KOPT-K1 (cell line): ENCODE results near the gene JMJD7.
A peak's percentile ranks its signal among the peaks of the same experiment; 100 is the strongest.

Experiments
- H3K27ac ChIP-seq: fragments of 200-600 bp; sonication (generic); 2 replicates; pipeline ENCODE4 v1.5.1; 2016; ENCODE audit warnings: antibody characterized with exemption, mild to moderate bottlenecking, low read depth, low read length; ENCODE audit not compliant: poor library complexity, severe bottlenecking
- H3K36me3 ChIP-seq: fragments of 200-600 bp; sonication (generic); 2 replicates; pipeline ENCODE4 v1.5.1; 2017; ENCODE audit warnings: antibody characterized with exemption, mild to moderate bottlenecking, low read length, moderate library complexity; ENCODE audit not compliant: insufficient read depth
- H3K9me3 ChIP-seq: fragments of 200-600 bp; sonication (generic); 2 replicates; pipeline ENCODE4 v1.5.1; 2017; ENCODE audit warnings: antibody characterized with exemption, low read length, mild to moderate bottlenecking; ENCODE audit not compliant: insufficient read depth, poor library complexity, severe bottlenecking

Gene JMJD7

DNA sequence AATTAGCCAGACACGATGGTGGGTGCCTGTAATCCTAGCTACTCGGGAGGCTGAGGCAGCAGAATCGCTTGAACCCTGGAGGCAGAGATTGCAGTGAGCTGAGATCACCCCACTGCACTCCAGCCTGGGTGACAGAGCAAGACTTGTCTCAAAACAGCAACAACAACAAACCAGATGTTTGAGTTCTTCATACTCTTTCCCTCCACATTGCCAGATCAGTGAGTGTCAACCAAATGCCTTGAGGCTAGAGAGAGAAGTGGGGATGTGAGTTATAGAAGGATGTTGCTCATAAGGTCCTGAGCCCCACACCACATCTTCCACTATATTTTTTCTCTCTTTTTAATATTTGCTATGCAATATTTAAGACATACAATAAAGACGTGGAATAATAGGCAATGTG, 33.8 kb upstream of the JMJD7 start:
- Histone ChIP-seq H3K36me3 (no peaks in the 10 kb centered on the region), H3K9me3 (no peaks in the 10 kb centered on the region), H3K27ac (no peak overlapping the region)

- peak overlapping the region; percentile 38 for H3K27ac ChIP-seq
Observed at GRCh38 chr15:41795996-41796856, 31.7 kb upstream of the JMJD7 start.

DNA sequence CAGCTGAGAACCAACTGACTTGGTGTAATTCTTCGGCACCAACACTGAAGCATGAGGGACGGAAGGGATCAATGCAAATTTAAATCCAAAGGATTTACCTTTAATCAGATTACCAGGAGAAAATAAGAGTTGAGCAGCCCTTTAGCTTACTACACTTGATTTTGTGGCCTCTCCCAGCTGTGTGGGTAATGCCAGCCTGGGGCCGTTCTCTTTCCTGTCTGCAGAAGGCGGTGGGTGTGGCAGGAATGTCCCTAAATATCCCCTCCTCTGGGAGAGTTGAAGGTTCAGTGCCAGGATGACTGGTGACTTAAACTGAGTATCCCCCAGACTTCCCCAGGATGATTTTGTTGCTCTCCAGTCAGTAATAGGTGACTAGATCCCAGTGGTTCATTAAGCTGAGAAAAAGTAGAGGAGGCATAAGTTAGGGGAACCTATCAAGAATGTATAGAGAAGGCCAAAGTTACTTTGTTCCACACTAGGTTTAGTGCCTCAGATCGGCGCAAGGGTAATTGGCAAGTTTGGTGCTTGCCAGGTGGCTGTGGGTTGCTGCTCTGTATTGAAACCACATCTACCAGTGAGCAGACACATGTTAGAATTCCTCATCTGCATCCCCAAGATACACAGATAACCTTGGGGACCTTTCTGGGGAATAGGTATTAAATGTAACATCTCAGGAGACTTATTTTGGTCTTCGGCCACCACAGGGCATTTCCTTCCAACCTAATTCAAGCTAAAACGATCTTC, 30.5 kb upstream of the JMJD7 start:
- no peaks in the 10 kb centered on the region for H3K9me3 ChIP-seq
- H3K27ac ChIP-seq = peak overlapping the region; percentile 15

More at GRCh38 chr15:41795996-41796856, 31.7 kb upstream of the JMJD7 start:
- Histone ChIP-seq H3K9me3 (no peaks in the 10 kb centered on the region), H3K36me3 (peaks cover 15% of the 10 kb centered on the region; the same call in 1 of the 2 replicates)

GRCh38 chr15:41798607-41799487, 29.0 kb upstream of the JMJD7 start:
- H3K36me3 ChIP-seq = peaks cover 22% of the 10 kb centered on the region; the same call in 1 of the 2 replicates
- H3K9me3 ChIP-seq = no peaks in the 10 kb centered on the region
- no peak overlapping the region for H3K27ac ChIP-seq

More for the DNA sequence above, 30.5 kb upstream of the JMJD7 start:
- peaks cover 22% of the 10 kb centered on the region; the same call in 1 of the 2 replicates for H3K36me3 ChIP-seq

DNA sequence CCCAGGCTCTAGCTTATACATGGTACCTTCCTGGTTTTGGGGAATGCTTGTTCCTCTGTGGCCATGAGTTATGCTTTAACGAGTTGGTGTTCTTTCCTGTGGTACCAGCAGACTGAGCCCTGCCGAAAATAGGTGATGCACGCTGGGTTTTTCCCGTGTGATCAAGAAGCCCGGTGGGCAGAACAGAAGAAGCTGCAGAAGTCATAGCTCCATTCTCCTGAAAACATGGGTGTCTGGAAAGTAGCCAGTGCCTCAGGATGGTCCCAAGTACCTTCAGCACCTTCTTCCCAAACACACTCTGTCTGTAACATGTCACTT, 28.4 kb upstream of the JMJD7 start:
- H3K27ac ChIP-seq = no peak overlapping the region
- H3K36me3 ChIP-seq = peaks cover 22% of the 10 kb centered on the region; the same call in 1 of the 2 replicates
- no peaks in the 10 kb centered on the region for H3K9me3 ChIP-seq

- Histone ChIP-seq H3K27ac (no peak overlapping the region), H3K9me3 (no peaks in the 10 kb centered on the region), H3K36me3 (peaks cover 22% of the 10 kb centered on the region; the same call in 1 of the 2 replicates)
Observed at GRCh38 chr15:41801185-41801584, 26.7 kb upstream of the JMJD7 start.

DNA sequence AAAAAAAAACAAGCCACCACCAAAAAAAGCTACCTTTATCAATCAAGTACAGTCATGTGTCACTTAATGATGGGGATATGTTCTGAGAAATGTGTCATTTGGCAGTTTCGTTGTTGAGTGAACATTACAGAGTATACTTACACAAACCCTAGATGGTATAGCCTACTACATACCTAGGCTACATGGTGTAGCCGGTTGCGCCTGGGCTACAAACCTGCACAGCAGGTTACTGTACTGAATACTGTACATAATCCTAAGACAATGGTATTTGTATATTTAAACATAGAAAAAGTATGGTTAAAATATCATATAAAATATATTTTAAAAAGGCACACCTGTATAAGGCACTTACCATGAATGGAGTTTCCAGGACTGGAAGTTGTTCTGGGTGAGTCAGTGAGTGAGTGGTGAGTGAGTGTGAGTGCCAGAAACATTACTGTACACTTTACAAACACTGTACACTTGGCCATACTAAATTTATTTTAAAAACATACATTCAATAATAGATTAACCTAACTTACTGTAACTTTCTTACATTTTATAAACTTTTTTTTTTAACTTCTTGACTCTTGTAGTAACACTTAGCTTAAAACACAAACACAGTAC, 25.9 kb upstream of the JMJD7 start:
- no peak overlapping the region for H3K27ac ChIP-seq
- no peaks in the 10 kb centered on the region for H3K9me3 ChIP-seq
- peaks cover 22% of the 10 kb centered on the region; the same call in 1 of the 2 replicates for H3K36me3 ChIP-seq

DNA sequence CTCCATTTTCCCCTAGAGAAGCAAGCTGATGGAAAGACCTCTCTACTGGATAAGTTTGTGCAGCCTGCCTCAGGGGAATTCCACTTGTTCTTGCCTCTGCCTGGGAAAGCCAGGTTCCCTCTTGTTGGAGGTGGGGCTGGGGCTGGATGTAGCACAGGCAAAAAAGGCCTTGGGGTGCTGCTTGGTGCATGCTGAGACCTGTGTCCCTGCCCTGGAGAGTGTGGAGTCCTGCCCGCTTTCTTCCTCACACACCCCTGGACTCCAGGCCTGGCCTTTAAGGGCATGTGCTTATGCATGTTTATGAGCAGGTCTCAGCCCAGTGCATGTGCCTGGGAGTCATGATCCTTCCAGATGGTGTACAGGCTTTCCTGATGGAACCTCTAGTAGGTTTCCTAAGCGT, 23.5 kb upstream of the JMJD7 start:
- peaks cover 22% of the 10 kb centered on the region; the same call in 1 of the 2 replicates for H3K36me3 ChIP-seq

GRCh38 chr15:41804916-41805666, 22.8 kb upstream of the JMJD7 start:
- peaks cover 18% of the 10 kb centered on the region; the same call in 1 of the 2 replicates for H3K36me3 ChIP-seq
- no peaks in the 10 kb centered on the region for H3K9me3 ChIP-seq
- no peak overlapping the region for H3K27ac ChIP-seq

More for the DNA sequence above, 23.5 kb upstream of the JMJD7 start:
- H3K27ac ChIP-seq = no peak overlapping the region
- H3K9me3 ChIP-seq = no peaks in the 10 kb centered on the region

GRCh38 chr15:41805711-41806110, 22.2 kb upstream of the JMJD7 start:
- peaks cover 12% of the 10 kb centered on the region; the same call in 1 of the 2 replicates for H3K36me3 ChIP-seq
- H3K9me3 ChIP-seq = no peaks in the 10 kb centered on the region
- H3K27ac ChIP-seq = no peak overlapping the region

GRCh38 chr15:41806291-41807181, 21.4 kb upstream of the JMJD7 start:
- no peak overlapping the region for H3K27ac ChIP-seq
- H3K9me3 ChIP-seq = no peaks in the 10 kb centered on the region
- peaks cover 4% of the 10 kb centered on the region; the same call in 1 of the 2 replicates for H3K36me3 ChIP-seq

DNA sequence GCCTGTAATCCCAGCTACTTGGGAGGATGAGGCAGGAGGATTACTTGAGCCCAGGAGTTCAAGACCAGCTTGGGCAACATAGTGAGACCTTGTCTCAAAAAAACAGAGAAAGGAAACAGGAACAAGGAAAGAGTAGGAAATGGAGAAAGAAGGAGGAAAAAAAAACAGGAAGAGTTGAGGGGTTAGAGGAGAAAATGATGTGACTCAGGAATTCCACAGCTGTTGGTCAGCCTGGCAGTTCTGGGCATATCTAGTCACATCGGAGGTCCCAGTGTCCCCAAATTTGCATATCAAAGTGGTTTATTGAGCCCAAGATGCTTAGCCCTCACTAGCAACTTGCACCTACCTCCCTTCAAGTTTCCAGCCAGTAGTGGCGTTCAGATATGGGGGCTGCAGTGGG, 18.8 kb upstream of the JMJD7 start:
- no peaks in the 10 kb centered on the region for H3K9me3 ChIP-seq
- peak overlapping the region; percentile 54 for H3K27ac ChIP-seq
- H3K36me3 ChIP-seq = peaks cover 5% of the 10 kb centered on the region; the same call in 1 of the 2 replicates
